Heart right ventricle (tissue), 16 donors: ENCODE data around the gene LIPH. TPM values are rescaled to one million over a fixed set of nuclear protein-coding genes. Genes with fewer than 3 reads are reported as not detected.

Experiments used
- ATAC-seq, 8 donors: fragments of 200-7000 bp; cut with Tn5 transposase; one replicate each; pipeline ENCODE4 v1.9.1; 2020; ENCODE audit warnings: mild to moderate bottlenecking in 8 of 8, moderate library complexity in 8 of 8, moderate number of reproducible peaks in 1 of 8
- DNase-seq, 2 donors: peaks; one replicate each; pipeline ENCODE4 v3.0.0-alpha.2; 2020
- H3K27ac ChIP-seq, 10 donors: fragments of 200-600 bp; sonication (generic) in 2 of 10; one replicate each; pipeline versions ENCODE4 v1.5.0 to v1.8.0; 2020 to 2022; ENCODE audit warnings: mild to moderate bottlenecking in 3 of 10
- H3K27me3 ChIP-seq, 7 donors: fragments of 200-600 bp; one replicate each; pipeline ENCODE4 v1.8.0; 2021 to 2022; ENCODE audit warnings: mild to moderate bottlenecking in 2 of 7
- H3K36me3 ChIP-seq, 9 donors: fragments of 200-600 bp; sonication (generic) in 1 of 9; one replicate each; pipeline versions ENCODE4 v1.5.0 to v1.8.0; 2020 to 2022; ENCODE audit warnings: mild to moderate bottlenecking in 2 of 9
- H3K4me1 ChIP-seq, 9 donors: fragments of 200-600 bp; sonication (generic) in 1 of 9; one replicate each; pipeline versions ENCODE4 v1.5.0 to v1.8.0; 2020 to 2022; ENCODE audit warnings: mild to moderate bottlenecking in 4 of 9
- H3K4me3 ChIP-seq, 10 donors: fragments of 200-600 bp; sonication (generic) in 2 of 10; one replicate each; pipeline versions ENCODE4 v1.5.0 to v1.8.0; 2020 to 2022; ENCODE audit warnings: mild to moderate bottlenecking in 7 of 10, moderate library complexity in 2 of 10
- H3K9me3 ChIP-seq, 11 donors: fragments of 200-600 bp in 10 of 11; sonication (generic) in 2 of 11; one replicate each; pipeline versions ENCODE4 v1.5.0 to v1.8.0; 2013 to 2022; ENCODE audit warnings: mild to moderate bottlenecking in 2 of 11, control low read depth in 1 of 11, moderate library complexity in 1 of 11
- WGBS, 2 donors: extraction: QIAGEN DNeasy Blood & Tissue Kit; methylation state at CpG; one replicate each; pipeline ENCODE4 v1.1.7; 2013; ENCODE audit warnings: inconsistent platforms in 1 of 2; 5-methylcytosine and 5-hydroxymethylcytosine counted together
- intact Hi-C, 10 donors: fragments of 100-400 bp; cut with DNase I; formaldehyde crosslinking; loops; one replicate each; pipeline versions ENCODE4 v1.11.1 to v1.14.2; 2022
- polyA plus RNA-seq, 2 donors: library from polyadenylated mRNA; stranded (reverse); fragments of 200-250 nt; gene quantifications; one replicate each; pipeline ENCODE4 v1.2.3, GENCODE V29; 2013
- total RNA-seq, 10 donors: library from RNA; stranded (reverse); fragmentation: NEBNext Ultra II Directional in 3 of 10; extraction: Animal tissue kit (Norgen Biotek cat#: 25700) in 3 of 10; gene quantifications; one replicate each; pipeline versions ENCODE4 v1.2.1 to v1.2.4, GENCODE V29; 2021 to 2023
- TF ChIP-seq, protein P1 (sequence below), 9 donors: fragments of 200-600 bp; sonication (generic) in 2 of 9; IDR thresholded peaks; one replicate each; pipeline versions ENCODE4 v1.5.0 to v1.8.0; 2021 to 2022; ENCODE audit warnings: antibody characterized with exemption in 9 of 9, mild to moderate bottlenecking in 5 of 9, moderate library complexity in 1 of 9
- donor health status: Arrhythmogenic right ventricular cardiomyopathy.
- donor health status: ischemic (EF 13 %, LVEDD 7.1; RV severe dilation, severe dysfunction).
- donor health status: healthy with polysubstance abuse.
- donor health status: DM: no; HTN: yes; CAD: no.
- donor health status: DM: no; HTN: no; CAD: no.
- donor health status: ischemic (EF 25% LVEDD 6.9; RV normal size, moderate dysfunction).
- donor health status: ischemic (EF 25% LVEDD 5.7; RV mildly dilated, moderate dysfunction).
- donor health status: healthy.
- donor health status: DM: yes; HTN: yes; CAD: no.
- donor health status: Ischemic cardiomyopathy.
- donor health status: ischemic (EF 35%, LVEDD 5.7; RV mildly dilated, moderate dysfunction).
- donor health status: nonischemic (EF 11% LVEDD 7.7; RV severe dilation, severe dysfunction).
- donor health status: DM: yes; HTN: yes; CAD: no.
- donor health status: PGD.
- donor health status: ischemic (EF 29% LVEDD 5.4; RV normal size, mild dysfunction).
- donor health status: nonischemic (EF 23%, LVEDD 6.1; RV moderate dilation, normal function).

Gene LIPH
- total and polyA plus RNA-seq, 12 donors, result 0.12 to 1.7 (median 0.42) TPM; not detected in 2

DNA sequence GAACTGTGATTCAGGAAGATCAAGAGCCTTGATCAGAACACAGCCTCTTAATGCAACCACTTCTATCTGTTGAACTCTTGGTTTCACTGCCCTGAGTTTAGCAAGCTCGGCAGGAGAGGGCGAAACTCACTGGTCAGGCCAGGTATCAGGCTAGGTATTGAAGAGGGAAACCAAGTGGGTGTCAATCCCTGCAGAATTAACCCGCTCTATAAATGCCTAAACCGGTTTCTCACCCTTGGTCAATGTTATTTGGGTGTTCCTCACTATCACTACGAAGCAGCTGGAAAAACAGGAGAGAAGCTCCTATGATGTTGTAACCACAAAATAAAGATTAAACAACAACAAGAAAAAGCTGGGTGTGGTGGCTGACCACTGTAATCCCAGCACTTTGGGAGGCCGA is 23.9 kb downstream of the LIPH start:
- Histone ChIP-seq H3K27me3 (peaks cover 0 to 12% (median 0%) of the 10 kb centered on the region in 7 donors), H3K4me1 (no peaks in the 10 kb centered on the region), H3K27ac (no peak overlapping the region), H3K9me3 (no peaks in the 10 kb centered on the region), H3K36me3 (no peaks in the 10 kb centered on the region), H3K4me3 (no peak overlapping the region)
- intact Hi-C loops, result no loop called here
- TF ChIP-seq, protein P1, sequence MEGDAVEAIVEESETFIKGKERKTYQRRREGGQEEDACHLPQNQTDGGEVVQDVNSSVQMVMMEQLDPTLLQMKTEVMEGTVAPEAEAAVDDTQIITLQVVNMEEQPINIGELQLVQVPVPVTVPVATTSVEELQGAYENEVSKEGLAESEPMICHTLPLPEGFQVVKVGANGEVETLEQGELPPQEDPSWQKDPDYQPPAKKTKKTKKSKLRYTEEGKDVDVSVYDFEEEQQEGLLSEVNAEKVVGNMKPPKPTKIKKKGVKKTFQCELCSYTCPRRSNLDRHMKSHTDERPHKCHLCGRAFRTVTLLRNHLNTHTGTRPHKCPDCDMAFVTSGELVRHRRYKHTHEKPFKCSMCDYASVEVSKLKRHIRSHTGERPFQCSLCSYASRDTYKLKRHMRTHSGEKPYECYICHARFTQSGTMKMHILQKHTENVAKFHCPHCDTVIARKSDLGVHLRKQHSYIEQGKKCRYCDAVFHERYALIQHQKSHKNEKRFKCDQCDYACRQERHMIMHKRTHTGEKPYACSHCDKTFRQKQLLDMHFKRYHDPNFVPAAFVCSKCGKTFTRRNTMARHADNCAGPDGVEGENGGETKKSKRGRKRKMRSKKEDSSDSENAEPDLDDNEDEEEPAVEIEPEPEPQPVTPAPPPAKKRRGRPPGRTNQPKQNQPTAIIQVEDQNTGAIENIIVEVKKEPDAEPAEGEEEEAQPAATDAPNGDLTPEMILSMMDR (IDR thresholded peaks at IDR 0.05), result no peak
- DNase-seq (no peak), ATAC-seq (no peak)
- 91 to 92% methylated on average over 6 of the region's 6 CpGs for WGBS, 2 donors

DNA sequence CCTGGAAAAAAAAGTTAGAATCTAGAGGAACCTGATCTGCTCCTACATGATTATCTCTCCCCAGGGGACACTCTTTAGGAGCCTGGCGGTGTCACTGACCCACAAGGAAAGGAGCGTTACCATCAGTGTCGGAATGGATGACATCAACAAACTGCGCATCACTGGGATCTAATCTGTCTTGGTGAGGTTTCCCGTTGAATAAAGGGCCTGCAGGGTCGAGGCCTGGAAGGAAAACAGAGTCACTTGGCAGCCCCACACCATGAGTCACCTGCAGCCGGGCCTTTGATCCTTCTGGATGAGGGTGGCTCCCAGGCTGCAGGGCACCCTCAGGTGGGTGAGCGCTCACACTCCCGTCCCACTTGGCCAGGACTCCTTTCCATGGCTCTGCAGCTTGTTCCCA is 25.0 kb downstream of the LIPH start:
- 71 to 76% methylated on average over 9 of the region's 9 CpGs for WGBS, 2 donors
- no peak for ATAC-seq
- H3K4me3 ChIP-seq, result no peak overlapping the region
- no peaks in the 10 kb centered on the region for H3K9me3 ChIP-seq
- TF ChIP-seq, protein P1 (IDR thresholded peaks at IDR 0.05), result no peak
- H3K4me1 ChIP-seq, result no peaks in the 10 kb centered on the region
- DNase-seq, result no peak
- no peaks in the 10 kb centered on the region for H3K36me3 ChIP-seq
- no peak overlapping the region for H3K27ac ChIP-seq
- intact Hi-C loops, result no loop called here
- H3K27me3 ChIP-seq, result peaks cover 0 to 12% (median 0%) of the 10 kb centered on the region in 7 donors

DNA sequence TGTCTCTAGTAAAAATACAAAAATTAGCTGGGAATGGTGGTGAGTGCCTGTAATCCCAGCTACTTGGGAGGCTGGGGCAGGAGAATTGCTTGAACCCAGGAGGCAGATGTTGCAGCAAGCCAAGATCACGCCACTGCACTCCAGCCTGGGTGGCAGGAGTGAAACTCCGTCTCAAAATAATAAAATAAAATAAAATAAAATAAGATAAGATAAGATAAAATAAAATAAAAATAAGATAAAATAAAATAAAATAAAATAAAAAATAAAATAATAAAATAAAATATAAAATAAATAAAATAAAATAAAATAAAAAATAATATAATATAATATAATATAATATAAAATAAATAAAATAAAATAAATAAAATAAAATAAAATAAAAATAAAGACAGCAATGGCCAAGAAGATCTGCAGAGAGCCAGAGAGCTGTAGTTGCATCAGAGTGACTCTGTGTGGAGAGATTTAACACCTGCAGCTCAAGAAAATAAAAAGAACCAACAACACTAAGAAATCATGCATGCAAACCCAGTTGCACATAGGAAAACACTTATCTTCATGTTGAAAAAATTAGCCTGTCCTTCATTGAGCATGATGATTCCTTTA is 25.9 kb downstream of the LIPH start:
- Histone ChIP-seq H3K4me3 (no peak overlapping the region), H3K27ac (no peak overlapping the region), H3K27me3 (peaks cover 0 to 12% (median 0%) of the 10 kb centered on the region in 7 donors), H3K4me1 (peaks cover 0 to 4% (median 0%) of the 10 kb centered on the region in 9 donors), H3K36me3 (no peaks in the 10 kb centered on the region), H3K9me3 (no peaks in the 10 kb centered on the region)
- TF ChIP-seq, protein P1 (IDR thresholded peaks at IDR 0.05), result no peak
- intact Hi-C loops, result no loop called here
- ATAC-seq (no peak), DNase-seq (no peak)
- WGBS, 2 donors, result 88 to 89% methylated on average over 2 of the region's 2 CpGs

DNA sequence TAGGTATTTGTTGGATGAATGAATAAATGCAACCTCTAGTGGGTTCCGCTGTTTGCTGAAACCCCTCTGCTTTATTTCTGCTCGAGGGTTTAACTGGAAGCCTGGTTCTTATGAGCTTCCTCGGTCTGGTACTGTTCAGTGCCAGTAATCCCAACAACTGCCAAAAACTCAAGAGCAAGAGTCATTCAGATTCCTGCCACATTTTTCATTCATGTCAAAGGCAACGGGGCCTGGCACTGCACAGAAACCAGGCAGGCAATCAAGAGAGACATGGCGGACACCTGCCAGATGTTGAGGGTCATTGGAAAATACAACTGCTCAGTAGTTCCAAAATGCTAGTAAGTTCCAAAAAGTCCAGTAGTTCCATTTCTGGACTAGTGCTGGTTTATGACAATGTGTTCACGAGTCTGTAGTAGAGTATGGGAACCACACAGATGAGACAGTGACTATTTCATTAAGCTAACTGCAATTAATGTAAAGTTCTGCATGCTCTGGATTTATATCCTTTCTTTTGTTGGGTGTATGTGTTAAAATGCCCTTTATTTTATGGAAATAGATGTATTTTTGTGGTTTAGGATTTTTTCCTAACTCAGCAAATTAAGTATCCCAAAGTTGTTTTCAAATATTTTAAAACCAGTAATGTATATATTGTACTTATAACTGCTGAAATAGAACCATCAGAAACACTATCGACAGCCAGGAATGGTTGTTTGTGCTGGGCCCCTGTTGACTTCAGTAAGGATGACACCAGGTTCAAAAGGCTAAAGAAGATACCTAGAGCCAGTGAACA is 30.8 kb downstream of the LIPH start:
- DNase-seq, result peak; percentile 21 to 42

More for the DNA sequence above, 30.8 kb downstream of the LIPH start:
- WGBS, 2 donors, result 61 to 70% methylated on average over 7 of the region's 7 CpGs
- H3K27me3 ChIP-seq, result peaks cover 0 to 12% (median 0%) of the 10 kb centered on the region in 7 donors
- TF ChIP-seq, protein P1 (IDR thresholded peaks at IDR 0.05), result no peak
- ATAC-seq, result peak; percentile 52 to 96 (median 88)
- intact Hi-C loops, result no loop called here
- H3K27ac ChIP-seq, result peak overlapping the region in 6 of 10 donors; percentile 6 to 70 (median 44)
- H3K4me1 ChIP-seq, result peaks cover 0 to 8% (median 0%) of the 10 kb centered on the region in 9 donors
- no peaks in the 10 kb centered on the region for H3K9me3 ChIP-seq
- no peaks in the 10 kb centered on the region for H3K36me3 ChIP-seq
- H3K4me3 ChIP-seq, result no peak overlapping the region
